IPS-NIHi11 (cell line): Measurements from ENCODE around the gene SURF4.
"Not testable (repeated sequence)": the region's sequence is repeated elsewhere in the genome, so short reads cannot be mapped to it uniquely, and the experiment has no call there.

Experiments
- DNase-seq: peaks from one replicate; pipeline ENCODE4 v3.0.0; 2012; ENCODE audit warnings: mixed read lengths, low spot score

The SURF4 gene

GRCh38 chr9:133334161-133334560 lies 41.7 kb downstream of the SURF4 start:
- no peak for DNase-seq

GRCh38 chr9:133333566-133333965 lies 42.3 kb downstream of the SURF4 start:
- no peak for DNase-seq

GRCh38 chr9:133333011-133333410 lies 42.8 kb downstream of the SURF4 start:
- DNase-seq: no peak

- no peak for DNase-seq
Measured at GRCh38 chr9:133332381-133332730, 43.5 kb downstream of the SURF4 start.

- DNase-seq: no peak
Measured at GRCh38 chr9:133331641-133332380, 44.0 kb downstream of the SURF4 start.

- DNase-seq: no peak
Measured at GRCh38 chr9:133331221-133331620, 44.6 kb downstream of the SURF4 start.

GRCh38 chr9:133329306-133330156 lies 46.3 kb downstream of the SURF4 start:
- DNase-seq: not testable (repeated sequence)

GRCh38 chr9:133327834-133328484 lies 47.9 kb downstream of the SURF4 start:
- DNase-seq: no peak

GRCh38 chr9:133327021-133327420 lies 48.8 kb downstream of the SURF4 start:
- DNase-seq: not testable (repeated sequence)

GRCh38 chr9:133323991-133324703 lies 51.7 kb downstream of the SURF4 start:
- DNase-seq: no peak

- DNase-seq: no peak
Measured at GRCh38 chr9:133323211-133323610, 52.6 kb downstream of the SURF4 start.

GRCh38 chr9:133322701-133323100 lies 53.2 kb downstream of the SURF4 start:
- no peak for DNase-seq

GRCh38 chr9:133321411-133321935 lies 54.4 kb downstream of the SURF4 start:
- DNase-seq: no peak

GRCh38 chr9:133320421-133320881 lies 55.4 kb downstream of the SURF4 start:
- peak; percentile 37 for DNase-seq

- not testable (repeated sequence) for DNase-seq
Measured at GRCh38 chr9:133317551-133317950, 58.3 kb downstream of the SURF4 start.

GRCh38 chr9:133315997-133316396 lies 59.9 kb downstream of the SURF4 start:
- DNase-seq: no peak
